ENCODE results near the gene ARHGAP10.
A peak's percentile ranks its signal among the peaks of the same experiment; 100 is the strongest.

ARHGAP10 gene

GRCh38 chr4:147828331-147828905 is 96.5 kb downstream of the ARHGAP10 start:
- DNase-seq = no peak

GRCh38 chr4:147829401-147830101 is 97.7 kb downstream of the ARHGAP10 start:
- peak in 1 of 2 experiments; percentile 32 for DNase-seq

DNA sequence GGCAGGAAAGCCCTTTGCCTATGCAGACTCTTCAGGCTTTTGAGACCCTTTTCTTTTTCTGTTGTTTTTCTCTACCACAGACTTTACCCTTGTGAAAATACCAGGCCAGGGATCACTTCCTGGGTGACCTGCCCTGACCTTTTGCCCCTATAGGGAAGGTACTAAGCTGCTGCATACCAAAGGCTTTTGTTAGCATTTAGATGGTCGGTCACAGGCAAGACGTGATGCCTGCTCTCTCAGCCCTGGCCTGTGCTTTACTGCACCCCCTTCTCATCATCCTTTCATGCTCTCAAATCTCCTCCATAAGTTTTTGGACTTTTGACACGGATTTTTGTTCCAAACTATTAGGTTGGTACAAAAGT is 98.2 kb downstream of the ARHGAP10 start:
- DNase-seq = no peak

DNA sequence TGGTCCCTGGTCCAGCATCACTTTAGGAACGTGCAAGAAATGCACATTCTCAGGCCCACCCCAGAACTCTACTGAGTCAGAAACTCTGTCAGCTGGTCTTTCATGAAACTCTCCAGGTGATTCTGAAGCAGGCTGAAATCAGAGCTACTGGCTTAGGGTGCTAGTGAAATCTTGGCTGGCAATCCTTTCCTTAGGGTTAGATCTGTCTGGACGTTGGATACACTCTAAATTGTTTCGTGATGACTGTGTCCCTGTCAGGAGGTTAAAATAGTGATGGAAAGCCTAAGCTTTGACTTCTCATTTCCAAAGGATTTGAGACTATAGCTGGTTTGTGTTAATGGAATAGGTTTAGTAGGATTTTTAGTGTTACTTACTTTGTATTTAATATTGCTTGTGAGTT is 99.1 kb downstream of the ARHGAP10 start:
- no peak for DNase-seq

DNA sequence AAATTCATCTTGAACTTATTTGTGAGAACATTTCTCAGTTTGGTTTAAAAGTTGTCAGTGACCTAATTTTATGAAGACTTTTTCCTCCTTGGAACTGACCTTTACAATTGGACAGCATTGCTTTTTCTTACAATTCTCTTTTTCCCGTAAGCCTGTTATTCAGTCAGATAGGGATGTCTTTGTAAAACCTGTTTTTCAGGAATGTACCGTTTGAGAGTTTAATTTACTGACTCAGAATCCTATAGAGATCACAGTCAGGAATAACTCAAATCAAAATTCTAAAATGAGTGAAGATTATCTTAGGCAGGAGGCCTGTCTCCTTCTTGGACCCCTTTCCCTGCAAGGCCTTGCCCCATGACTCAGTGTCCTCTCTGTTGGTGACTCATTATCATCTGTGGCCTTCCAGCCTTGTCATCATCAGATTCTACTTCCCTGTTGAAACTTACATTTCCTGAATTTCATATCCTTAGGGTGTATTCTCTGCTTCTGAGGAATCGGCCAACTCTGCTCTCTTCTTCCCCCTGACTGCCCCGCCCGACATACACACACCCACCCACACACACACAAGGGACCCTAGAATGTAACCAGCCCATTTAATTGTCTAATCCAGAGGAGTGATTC is 99.8 kb downstream of the ARHGAP10 start:
- DNase-seq = no peak

GRCh38 chr4:147833254-147833653 is 101.4 kb downstream of the ARHGAP10 start:
- DNase-seq = no peak

DNA sequence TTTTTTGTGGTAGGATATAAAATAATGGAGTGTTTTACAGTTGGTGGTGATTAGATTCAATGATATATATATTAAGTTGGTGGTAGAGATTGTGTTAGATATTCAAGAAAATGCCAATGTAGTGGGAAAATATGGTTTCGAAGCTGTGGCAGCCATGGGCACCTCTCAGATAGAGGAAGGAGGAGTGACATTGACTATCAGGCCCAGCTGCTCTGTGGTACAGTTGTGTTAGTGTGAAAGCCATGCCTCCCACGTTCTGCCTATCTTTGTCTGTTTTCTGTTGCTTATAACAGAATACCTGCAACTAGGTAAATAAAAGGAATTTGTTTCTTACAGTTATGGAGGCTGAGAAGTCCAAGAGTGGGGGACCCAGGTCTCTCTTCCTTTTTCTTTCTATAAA is 101.9 kb downstream of the ARHGAP10 start:
- no peak for DNase-seq

GRCh38 chr4:147834480-147834879 is 102.6 kb downstream of the ARHGAP10 start:
- DNase-seq = no peak

DNA sequence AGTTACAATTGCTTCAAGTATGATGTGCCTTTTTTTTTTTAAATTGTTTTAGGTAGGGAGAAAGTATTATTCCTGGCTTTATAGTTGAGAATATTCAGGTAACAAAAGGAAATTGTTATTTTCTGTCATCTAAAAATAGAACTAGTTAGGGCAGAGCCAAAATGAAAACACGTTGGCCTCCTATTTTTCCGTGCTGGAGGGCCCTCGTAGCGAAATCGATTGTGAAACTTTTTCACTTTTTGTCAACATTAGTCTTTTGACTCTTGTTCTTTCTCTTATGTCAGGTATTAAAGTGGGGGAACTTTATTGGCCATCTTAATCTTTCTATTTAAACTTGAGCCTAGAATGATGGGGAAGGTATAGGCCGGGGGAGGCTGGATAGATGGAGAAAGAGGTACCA is 104.9 kb downstream of the ARHGAP10 start:
- DNase-seq = no peak

- no peak for DNase-seq
Observed at GRCh38 chr4:147837435-147837834, 105.5 kb downstream of the ARHGAP10 start.

DNA sequence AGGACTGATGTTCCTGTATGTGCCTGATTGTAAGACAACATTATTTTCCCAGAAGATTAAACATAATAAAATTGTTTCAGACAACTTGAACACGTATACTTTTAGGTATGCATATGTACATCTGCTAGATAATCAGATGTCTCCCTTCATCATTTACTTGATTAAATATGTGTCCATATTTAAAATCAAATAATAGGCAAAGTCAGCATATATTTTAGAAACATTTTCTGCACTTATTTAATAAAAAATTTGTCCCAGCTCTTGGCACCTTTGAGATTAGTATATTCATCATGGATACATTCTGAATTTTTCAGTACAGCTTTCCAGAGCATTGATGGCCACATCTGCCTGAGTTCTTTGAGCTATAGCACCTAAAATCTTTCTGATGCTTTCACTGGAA is 106.0 kb downstream of the ARHGAP10 start:
- no peak for DNase-seq

DNA sequence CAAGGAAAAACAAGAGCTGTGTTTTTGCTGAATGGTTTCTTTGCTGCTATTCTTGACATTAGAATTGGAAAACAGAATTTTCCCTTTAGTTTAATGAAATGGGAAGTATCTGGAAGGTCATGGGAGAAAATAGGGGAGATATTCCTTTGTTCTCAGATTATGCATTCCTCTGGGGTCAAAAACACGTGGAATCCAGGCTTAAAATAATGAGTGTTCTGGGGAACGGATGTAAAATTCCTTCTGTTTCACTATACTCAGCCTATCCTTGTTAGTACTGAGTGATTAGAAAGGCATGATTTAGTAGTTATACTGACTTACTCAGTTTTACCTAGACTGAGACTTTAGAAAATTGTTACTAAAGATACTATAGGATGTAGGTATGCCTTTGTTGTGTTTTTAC is 107.3 kb downstream of the ARHGAP10 start:
- no peak for DNase-seq

- no peak for DNase-seq
Observed at GRCh38 chr4:147839663-147840062, 107.8 kb downstream of the ARHGAP10 start.

GRCh38 chr4:147840838-147841738 is 109.2 kb downstream of the ARHGAP10 start:
- no peak for DNase-seq

DNA sequence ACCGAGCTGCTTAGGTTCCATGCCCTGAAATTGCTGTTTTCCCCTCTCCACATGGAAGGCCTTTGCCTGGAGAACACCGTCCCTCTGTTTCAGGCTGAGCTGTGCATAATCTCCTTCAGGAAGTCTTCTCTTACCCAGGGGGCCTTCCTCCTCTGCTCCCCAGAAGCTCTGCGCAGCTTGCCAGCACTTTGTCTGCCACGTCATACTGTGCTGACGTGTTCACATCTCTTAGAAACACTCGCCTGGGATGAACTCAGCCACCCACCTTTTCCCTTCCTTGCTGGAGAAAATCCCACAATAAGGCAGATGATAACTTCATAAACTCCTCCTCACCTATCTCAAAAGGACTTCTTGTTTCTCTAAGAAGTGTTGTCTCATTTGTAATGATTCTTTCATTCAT is 110.7 kb downstream of the ARHGAP10 start:
- DNase-seq = no peak

DNA sequence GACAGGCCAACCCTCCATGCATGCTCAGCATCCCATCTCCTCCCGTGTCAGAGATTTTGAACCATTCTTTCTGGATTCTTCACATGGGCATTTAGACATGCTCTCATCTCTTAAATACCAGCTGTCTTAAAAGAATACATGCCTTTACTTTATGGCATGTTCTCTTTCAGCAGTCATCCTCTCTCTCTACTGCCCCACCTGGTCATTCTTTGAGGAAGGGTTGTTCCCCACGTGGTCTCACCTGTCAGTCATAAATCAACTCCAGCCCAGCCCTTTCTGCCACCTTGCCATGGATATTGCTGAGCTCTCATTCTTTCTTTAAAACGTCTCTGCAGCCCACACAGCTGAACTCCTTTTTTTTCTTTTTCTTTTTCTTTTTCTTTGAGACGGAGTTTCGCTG is 111.3 kb downstream of the ARHGAP10 start:
- DNase-seq = no peak

- no peak for DNase-seq
Observed at GRCh38 chr4:147844781-147845180, 112.9 kb downstream of the ARHGAP10 start.

- no peak for DNase-seq
Observed at GRCh38 chr4:147846318-147847155, 114.6 kb downstream of the ARHGAP10 start.

- no peak for DNase-seq
Observed at GRCh38 chr4:147847751-147848590, 116.1 kb downstream of the ARHGAP10 start.

DNA sequence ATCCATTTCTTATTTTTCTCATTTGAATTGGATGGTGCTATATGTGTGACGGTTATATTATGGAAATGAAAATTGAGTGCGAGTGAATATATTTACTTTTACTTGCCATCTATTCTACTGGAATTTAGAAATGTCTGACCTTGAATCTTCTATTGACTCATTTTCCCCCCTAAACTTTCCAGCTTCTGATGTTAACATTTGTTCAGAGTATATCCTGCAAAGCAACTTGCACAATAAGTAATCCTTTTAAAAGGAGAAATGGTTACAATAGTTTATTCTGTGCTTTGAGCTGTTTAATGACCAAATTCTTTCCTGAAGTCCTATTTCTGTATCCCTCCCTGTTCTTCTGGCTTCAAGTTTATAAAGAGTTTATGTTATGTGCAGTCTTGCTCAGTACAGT is 116.7 kb downstream of the ARHGAP10 start:
- no peak for DNase-seq

- DNase-seq = no peak
Observed at GRCh38 chr4:147851135-147851534, 119.2 kb downstream of the ARHGAP10 start.

- no peak for DNase-seq
Observed at GRCh38 chr4:147853706-147854105, 121.8 kb downstream of the ARHGAP10 start.

Measured in NCI-H446 (cell line).